H1 (cell line): ENCODE measurements around the gene BAG2. TPM values are rescaled to one million over a fixed set of nuclear protein-coding genes. Genes with fewer than 3 reads are reported as not detected.

ENCODE experiments used
- FOSL1 ChIP-seq: IDR thresholded peaks from 2 replicates; pipeline ENCODE4 v1.6.1; 2011; ENCODE audit warnings: mild to moderate bottlenecking, low read depth, low read length, moderate library complexity; ENCODE audit not compliant: insufficient read depth
- RAD21 ChIP-seq, 2 experiments: IDR thresholded peaks in 1 of 2; conservative IDR thresholded peaks in 1 of 2; 2 replicates each; pipeline ENCODE4 v1.6.1; 2011; ENCODE audit warnings: low read depth in 2 of 2, low read length in 2 of 2, improper control_type of control experiment in 1 of 2, inconsistent platforms in 1 of 2, mild to moderate bottlenecking in 1 of 2, moderate library complexity in 1 of 2
- SIX5 ChIP-seq: IDR thresholded peaks from 2 replicates; pipeline ENCODE4 v1.6.1; 2011; ENCODE audit warnings: mild to moderate bottlenecking, low read depth, low read length
- TAF1 ChIP-seq: IDR thresholded peaks from 2 replicates; pipeline ENCODE4 v1.6.1; 2011; ENCODE audit warnings: mild to moderate bottlenecking, low read depth, low read length
- TEAD4 ChIP-seq: IDR thresholded peaks from 2 replicates; pipeline ENCODE4 v1.6.1; 2012; ENCODE audit warnings: low read depth, low read length, inconsistent platforms, mixed read lengths
- polyA plus RNA-seq, 7 experiments: library from polyadenylated mRNA; depleted of rRNA in 3 of 7; stranded (reverse) in 5 of 7; unstranded in 2 of 7; fragments of >200 nt in 5 of 7; fragments of 200-250 nt in 2 of 7; gene quantifications; 1 replicate in 5 of 7; 2 replicates in 1 of 7; 4 replicates in 1 of 7; pipeline versions ENCODE4 v1.2.1 to v1.2.3, GENCODE V29; 2011 to 2013; ENCODE audit warnings: missing spikeins in 2 of 7, mixed read lengths in 2 of 7
- total RNA-seq: library from RNA; stranded (reverse); fragmentation: NEBNext Ultra II Directional; extraction: Animal tissue kit (Norgen Biotek cat#: 25700); gene quantifications from 2 replicates; pipeline ENCODE4 v1.2.1, GENCODE V29; 2021

BAG2 gene
- total and polyA plus RNA-seq, 2 of the 8 experiments (the other 6 are each of a cell fraction or from before 2014, with no cell fraction given), result 4.4 to 7.4 TPM

DNA sequence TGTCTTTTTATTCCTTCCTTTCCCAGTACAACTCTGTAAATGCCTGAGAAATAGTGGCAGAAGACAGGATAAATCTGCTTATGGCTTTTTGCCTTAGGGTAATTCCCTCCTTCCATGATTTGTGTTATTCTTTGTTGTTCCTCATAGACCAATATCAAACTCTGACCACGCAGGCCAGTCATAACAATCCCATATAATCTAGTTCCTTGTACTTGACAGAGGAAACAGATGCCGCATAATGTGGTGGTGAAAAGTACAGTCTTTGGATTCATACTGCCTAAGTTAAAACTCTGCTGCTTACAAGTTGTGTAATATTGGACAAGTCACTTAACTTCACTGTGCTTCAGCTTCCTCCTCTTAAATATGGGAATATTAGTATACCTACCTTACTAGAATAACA lies 8.2 kb upstream of the BAG2 start (continued):
- TF ChIP-seq FOSL1 (no peak), SIX5 (no peak), TEAD4 (no peak), TAF1 (no peak), RAD21 (IDR thresholded peaks at IDR 0.05 in 1 of 2, conservative IDR thresholded peaks at IDR 0.05 in 1 of 2; ENCODE audit: low read depth in 2 of 2, low read length in 2 of 2) (no peak)
